HPDE6-E6E7 (cell line): ENCODE results near the gene TNFRSF6B.
A peak's percentile ranks its signal among the peaks of the same experiment; 100 is the strongest.
"Not testable (repeated sequence)": the region's sequence is repeated elsewhere in the genome, so short reads cannot be mapped to it uniquely, and the experiment has no call there.

Source experiments
- DNase-seq: peaks from one replicate; pipeline ENCODE4 v3.0.0; 2011; ENCODE audit warnings: missing footprints; ENCODE audit errors: extremely low spot score

The TNFRSF6B gene

DNA sequence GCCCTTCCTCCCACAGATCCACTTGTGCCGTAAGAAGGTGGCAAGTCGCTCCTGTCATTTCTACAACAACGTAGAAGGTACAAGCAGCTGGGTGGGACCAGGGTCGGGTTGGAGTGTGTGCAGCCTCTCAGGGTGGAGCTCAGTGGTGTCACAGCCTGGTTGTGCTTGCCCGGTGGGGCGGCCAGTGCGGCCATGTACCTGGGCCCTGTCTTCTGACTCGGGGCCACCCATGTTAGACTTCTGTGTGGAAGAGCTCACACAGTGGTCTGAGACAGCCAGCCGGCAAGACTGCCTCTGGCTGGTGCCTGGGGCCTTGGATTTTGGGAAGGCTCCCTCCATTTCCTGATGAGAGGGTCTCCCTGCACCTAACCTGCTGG lies 33.7 kb upstream of the TNFRSF6B start:
- DNase-seq = no peak

DNA sequence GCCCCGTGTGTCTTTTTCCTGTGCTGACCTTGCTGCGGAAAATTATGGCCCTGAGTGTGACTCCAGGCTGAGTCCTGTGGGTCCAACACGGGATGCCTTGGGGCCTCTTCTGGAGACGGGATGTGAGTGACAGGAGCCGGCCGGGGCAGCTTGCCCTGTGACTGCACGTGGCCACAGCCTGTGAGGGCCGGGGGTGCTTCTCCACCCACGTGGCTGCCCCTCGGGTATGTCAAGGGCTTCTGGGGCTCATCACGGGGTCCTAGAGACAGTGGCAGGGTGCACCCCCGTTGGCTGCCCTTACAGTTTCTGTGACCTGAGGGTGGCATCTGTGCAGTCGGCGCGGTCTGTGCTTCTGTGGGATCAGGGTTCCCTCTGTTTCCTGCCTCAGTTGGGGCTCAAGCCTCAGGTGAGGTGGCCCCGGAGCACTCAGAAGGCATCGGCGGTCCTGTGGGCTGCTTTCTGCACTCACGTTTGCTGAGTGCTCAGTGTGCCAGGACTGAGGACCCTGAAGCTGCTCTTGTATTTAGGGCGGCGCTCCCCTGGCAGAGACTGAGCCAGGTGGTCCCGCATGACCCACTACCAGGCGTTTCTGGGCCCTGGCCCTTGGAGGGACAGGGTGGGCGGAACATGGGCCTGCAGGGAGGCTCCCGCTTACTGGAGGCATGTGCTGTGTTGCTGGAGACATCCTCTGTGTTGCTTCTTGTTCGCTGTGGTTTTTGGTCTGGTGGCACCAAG lies 33.0 kb upstream of the TNFRSF6B start:
- DNase-seq = no peak

- DNase-seq = no peak
Observed at GRCh38 chr20:63664143-63664851, 32.2 kb upstream of the TNFRSF6B start.

DNA sequence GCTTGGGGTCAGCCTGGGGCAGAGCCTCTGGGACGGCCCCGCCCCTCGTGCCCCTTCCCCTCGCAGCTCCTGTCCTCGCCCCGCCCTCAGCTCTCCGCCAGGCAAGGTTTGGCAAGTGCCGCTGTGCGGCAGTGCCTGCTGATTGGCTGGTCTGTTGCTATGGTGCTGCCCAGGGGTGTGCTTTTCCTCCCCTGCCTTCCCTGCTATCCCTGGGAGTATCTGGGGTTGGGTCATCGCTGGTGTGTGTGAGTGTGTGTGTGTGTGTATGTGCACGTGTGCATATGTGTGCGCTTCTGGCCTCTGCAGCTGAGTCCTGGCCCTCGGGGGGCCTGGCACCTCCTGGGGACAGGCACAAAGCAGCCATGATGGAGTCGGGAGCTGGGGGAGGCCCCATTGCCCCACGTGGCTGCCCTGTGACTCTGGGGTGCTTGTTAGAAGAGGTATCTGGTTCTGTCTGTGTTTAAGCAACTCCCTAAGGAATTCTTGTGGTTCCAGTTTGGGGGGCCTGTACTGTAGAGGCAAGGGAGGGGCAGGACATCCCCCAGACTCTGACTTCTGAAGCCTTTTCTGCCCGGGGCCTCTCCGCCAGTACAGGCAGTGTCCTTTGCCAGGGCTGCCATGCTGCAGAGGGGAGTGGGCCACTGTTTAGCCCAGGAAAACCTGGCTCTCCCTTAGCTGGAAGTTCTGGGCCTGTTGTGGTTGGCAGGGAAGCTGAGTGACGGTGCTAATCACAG lies 31.4 kb upstream of the TNFRSF6B start:
- DNase-seq = no peak

GRCh38 chr20:63665708-63666107 lies 30.7 kb upstream of the TNFRSF6B start:
- no peak for DNase-seq

DNA sequence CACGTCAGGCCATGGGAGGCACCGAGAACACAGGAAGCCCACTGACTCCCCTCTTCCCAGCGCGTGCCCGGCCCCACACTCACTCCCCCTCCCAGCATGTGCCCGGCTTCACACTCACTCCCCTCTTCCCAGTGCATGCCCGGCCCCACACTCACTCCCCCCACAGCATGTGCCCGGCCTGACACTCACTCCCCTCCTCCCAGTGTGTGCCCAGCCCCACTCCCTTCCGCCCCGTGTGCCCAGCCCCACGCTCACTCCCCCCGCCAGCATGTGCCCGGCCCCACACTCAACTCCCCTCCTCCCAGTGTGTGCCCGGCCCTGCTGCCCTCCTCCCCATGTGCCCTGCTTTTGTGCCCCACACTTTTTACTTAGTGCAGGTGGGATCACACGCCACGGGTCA lies 28.6 kb upstream of the TNFRSF6B start:
- DNase-seq = no peak

DNA sequence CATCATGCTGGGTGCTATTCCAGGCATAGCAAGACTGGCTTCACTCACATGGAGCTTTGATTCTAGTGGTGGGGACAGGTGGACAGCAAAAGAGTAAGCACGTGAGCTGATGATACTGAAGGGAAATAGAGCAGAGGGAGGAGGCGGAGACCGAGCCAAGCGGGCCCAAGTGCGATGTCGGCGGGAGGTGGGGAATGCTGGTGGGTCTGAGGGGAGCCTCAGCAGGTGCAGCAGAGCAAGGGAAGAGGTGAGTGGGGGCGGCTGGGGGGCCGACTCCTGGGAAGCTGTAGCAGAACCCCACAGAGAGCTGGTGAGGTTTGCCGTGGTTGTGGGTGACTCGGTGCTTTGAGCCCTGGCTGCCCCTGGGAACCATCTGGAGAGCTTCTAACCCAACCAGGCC lies 28.1 kb upstream of the TNFRSF6B start:
- no peak for DNase-seq

GRCh38 chr20:63671695-63672094 lies 24.8 kb upstream of the TNFRSF6B start:
- not testable (repeated sequence) for DNase-seq

DNA sequence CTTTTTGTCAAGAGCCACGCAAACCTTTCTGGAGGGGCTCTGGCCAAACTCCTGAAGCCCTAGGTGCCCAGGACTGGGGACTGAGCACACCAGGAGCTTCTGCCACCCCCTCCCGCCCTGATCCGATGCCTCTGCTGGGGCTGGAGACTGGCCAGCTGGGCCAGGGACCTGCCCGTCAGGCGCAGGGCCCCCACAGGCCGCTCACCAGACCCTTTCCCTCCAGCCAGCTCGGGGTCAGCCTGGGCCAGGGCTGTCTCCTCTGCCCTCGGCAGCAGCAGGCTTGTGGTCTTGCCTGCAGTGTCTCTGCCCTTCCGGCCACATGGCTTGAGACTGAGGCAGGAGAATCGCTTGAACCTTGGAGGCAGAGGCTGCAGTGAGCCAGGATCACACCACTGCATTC lies 23.8 kb upstream of the TNFRSF6B start:
- no peak for DNase-seq

GRCh38 chr20:63673951-63674350 lies 22.5 kb upstream of the TNFRSF6B start:
- no peak for DNase-seq

DNA sequence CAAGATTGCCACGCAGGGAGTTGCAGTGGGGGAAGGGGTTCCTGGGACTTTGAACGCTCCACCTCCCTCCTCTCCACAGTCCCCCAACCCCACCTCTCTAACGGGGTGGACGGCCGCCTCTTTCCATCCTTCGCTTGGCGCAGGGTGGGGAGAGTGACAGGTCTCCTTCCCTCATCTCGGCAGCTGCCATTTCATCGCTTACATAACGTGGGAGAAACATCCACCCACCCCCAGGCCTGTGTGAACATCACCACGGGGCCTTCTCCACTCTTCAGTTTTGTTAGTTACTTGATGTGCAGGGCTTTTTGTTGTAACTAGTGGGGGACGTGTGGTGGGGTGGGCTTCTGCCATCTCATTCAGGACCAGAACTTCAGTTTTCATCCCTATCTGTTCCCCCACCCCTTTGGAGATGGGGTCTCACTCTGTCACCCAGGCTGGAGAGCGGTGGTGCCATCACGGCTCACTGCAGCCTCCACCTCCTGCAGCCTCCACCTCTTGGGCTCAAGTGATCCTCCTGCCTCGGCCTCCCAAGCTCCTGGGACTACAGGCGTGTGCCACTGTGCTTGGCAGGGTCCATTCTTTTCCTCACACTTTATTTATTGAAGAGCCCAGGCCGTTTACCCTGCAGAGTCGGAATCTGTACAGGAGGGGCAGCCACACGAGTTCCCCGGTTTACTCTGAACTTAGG lies 20.6 kb upstream of the TNFRSF6B start:
- DNase-seq = no peak

DNA sequence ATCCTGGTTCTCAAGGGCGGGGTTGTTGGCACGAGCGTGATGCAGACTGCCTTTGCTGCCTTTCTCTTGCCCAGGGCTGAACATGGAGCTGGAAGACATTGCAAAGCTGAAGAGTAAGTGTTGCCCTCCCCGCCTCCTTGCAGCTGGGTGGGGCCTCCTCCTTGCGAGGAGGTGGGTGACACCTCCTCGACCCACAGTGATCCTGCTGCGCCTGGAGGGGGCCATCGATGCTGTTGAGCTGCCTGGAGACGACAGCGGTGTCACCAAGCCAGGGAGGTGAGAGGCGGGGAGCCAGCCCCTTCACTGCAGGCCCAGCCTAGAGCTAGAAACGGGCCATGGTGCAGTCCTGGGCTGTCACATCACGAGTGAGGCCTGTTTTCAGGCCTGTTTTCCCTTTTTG lies 18.4 kb upstream of the TNFRSF6B start:
- DNase-seq = no peak

DNA sequence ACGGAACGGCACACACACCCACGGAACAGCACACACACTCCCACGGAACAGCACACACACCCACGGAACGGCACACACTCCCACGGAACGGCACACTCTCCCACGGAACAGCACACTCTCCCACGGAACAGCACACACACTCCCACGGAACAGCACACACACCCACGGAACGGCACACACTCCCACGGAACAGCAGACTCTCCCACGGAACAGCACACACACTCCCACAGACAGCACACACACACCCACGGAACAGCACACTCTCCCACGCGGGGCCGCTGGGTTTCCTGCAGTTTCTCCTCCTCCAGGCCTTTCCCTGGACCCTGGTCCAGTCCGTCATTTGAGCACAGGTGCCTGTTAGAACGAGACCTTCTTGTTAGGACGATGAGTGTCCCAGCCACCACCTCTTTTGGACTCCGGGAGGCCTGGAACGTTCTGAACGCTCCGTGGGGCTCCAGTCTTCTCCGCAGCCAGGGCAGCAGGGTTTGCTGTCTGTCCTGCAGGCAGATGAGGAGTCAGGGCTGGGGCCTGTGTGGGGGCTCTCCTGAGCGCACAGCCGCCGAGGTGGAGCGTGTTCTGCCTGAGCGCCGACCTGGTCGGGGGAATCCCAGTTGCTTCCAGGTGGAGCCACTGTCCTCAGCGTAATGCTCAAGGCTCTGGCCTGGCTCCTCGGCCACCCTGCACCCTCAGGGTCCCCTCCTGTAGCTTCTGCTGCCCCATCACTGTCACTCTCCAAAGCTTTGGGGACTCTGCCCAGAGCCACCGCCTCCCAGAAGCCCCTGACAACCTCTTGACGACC lies 17.6 kb upstream of the TNFRSF6B start:
- no peak for DNase-seq

- no peak for DNase-seq
Observed at GRCh38 chr20:63679799-63680305, 16.6 kb upstream of the TNFRSF6B start.

DNA sequence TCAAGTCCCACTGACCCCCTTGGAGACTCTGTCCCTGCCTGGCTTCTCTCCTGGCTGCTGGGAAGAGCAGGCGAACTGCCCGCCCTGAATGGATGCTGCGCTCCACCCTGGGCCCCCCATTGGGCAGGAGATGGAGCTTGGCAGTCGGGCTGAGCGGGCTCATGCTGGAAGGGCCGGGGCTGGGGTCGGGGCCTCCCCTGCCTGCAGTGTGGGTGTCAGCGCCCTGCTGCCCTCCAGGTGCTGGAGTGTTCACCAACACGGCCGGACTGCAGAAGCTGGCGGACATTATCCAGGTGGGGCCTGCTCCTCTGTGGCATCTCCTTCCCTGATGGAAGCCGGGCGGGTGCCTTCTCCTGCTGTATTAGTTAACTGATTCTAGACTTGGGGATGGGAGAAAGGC lies 16.0 kb upstream of the TNFRSF6B start:
- no peak for DNase-seq

DNA sequence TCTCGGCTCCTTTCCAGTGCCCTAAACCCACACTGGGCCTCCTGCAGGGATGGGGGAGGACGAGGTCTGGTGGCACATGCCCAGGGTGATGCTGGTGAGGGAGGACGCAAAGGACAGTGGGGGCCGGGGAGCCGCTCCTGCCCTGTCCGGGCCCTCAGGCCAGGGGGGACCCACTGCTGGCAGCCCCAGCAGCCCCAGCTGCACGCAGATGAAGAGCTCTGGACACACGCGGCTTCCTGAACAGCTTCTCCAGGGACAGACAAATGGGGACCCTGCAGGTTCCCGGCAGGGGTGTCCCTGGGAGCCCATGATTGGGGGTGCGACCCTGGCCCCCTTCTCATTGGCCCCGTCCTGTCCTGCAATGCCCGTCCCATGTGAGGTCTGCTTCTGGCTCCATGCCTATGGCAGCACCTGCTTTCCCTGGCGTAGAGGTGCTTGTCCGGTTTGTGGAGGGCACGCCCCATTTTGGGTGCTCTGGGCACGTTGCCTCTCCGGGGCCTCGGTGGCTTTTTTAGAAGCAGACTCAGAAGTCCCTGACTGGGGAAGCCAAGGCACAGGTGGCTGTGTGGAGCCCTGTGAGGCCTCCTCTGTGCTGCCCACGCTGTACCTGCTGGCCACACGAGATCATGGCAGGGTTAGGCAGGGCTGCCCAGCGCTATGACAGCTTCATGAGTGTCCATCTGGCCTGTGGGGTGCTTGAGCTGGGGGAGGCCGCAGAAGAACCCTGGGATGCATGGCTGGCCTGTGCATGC lies 15.4 kb upstream of the TNFRSF6B start:
- no peak for DNase-seq

- no peak for DNase-seq
Observed at GRCh38 chr20:63681609-63682142, 14.8 kb upstream of the TNFRSF6B start.

GRCh38 chr20:63682384-63683139 lies 13.9 kb upstream of the TNFRSF6B start:
- peak; percentile 100 for DNase-seq

- DNase-seq = no peak
Observed at GRCh38 chr20:63685269-63686026, 11.0 kb upstream of the TNFRSF6B start.
